ENCODE results near the gene MICU1.

- TF ChIP-seq CREB5 (CRISPR knock-in tag; IDR thresholded peaks at IDR 0.05; ENCODE audit: low read depth), result no peak
- no peak for TF ChIP-seq PATZ1 (CRISPR knock-in tag; IDR thresholded peaks at IDR 0.05; ENCODE audit: borderline replicate concordance)
- no peak for TF ChIP-seq ARNTL (CRISPR knock-in tag; IDR thresholded peaks at IDR 0.05; ENCODE audit: borderline replicate concordance, low read depth)
These were observed 28.0 kb downstream of the MICU1 start for GRCh38 chr10:72597897-72598296.
